Panc1 (cell line): Measurements from ENCODE around the gene PDLIM4. TPM values are rescaled to one million over a fixed set of nuclear protein-coding genes. Genes with fewer than 3 reads are reported as not detected.

Experiments used
- ATAC-seq: fragments of 200-7000 bp; cut with Tn5 transposase; 2 replicates; pipeline ENCODE4 v1.9.1; 2020; ENCODE audit warnings: mild to moderate bottlenecking, moderate library complexity
- BruUV-seq: library from RNA; stranded (reverse); fragments of 400-500 nt; replicated peaks from 2 replicates; lab custom pipeline; 2021; lab: Mats Ljungman, UMichigan
- CTCF ChIA-PET: fragments of 300-600 bp; sonication (Branson Sonifier 250); formaldehyde crosslinking; loops from one replicate; lab custom pipeline; 2022; ENCODE audit warnings: antibody characterized with exemption; lab: Charles Lee
- POLR2A ChIA-PET: fragments of 300-600 bp; sonication (Branson Sonifier 250); formaldehyde crosslinking; loops from one replicate; lab custom pipeline; 2022; ENCODE audit warnings: antibody characterized with exemption; lab: Charles Lee
- DNase-seq: peaks from one replicate; pipeline ENCODE4 v3.0.0-alpha.2; 2010; ENCODE audit warnings: low read depth, low spot score
- H3K27ac ChIP-seq: 2 replicates; pipeline ENCODE4 v1.5.1; 2011; ENCODE audit warnings: mild to moderate bottlenecking, low read length, inconsistent platforms
- H3K27me3 ChIP-seq: fragments of 200-500 bp; sonication (Bioruptor generic); 2 replicates; pipeline ENCODE4 v1.6.0; 2014; ENCODE audit warnings: low read length, inconsistent platforms; ENCODE audit not compliant: control insufficient read depth, insufficient read depth
- H3K36me3 ChIP-seq: fragments of 200-500 bp; sonication (Bioruptor generic); 2 replicates; pipeline ENCODE4 v1.5.1; 2014; ENCODE audit warnings: inconsistent platforms, mild to moderate bottlenecking, low read length, moderate library complexity; ENCODE audit not compliant: control insufficient read depth, insufficient read depth
- H3K4me1 ChIP-seq: 2 replicates; pipeline ENCODE4 v1.5.1; 2011; ENCODE audit warnings: inconsistent platforms, mild to moderate bottlenecking, low read length, moderate library complexity; ENCODE audit not compliant: control insufficient read depth, insufficient read depth
- H3K4me3 ChIP-seq, 2 experiments: 2 replicates each; pipeline ENCODE4 v1.5.1; 2011 to 2012; ENCODE audit warnings: low read depth in 2 of 2, low read length in 2 of 2, mild to moderate bottlenecking in 2 of 2, inconsistent platforms in 1 of 2, moderate library complexity in 1 of 2
- H3K9me3 ChIP-seq: fragments of 200-500 bp; sonication (Bioruptor generic); 2 replicates; pipeline ENCODE4 v1.5.1; 2014; ENCODE audit warnings: low read depth, mild to moderate bottlenecking, inconsistent platforms, low read length, moderate library complexity; ENCODE audit not compliant: control insufficient read depth, insufficient read depth
- CTCF ChIP-seq: fragments of 450-650 bp; IDR thresholded peaks from 2 replicates; pipeline ENCODE4 v1.5.1; 2017; ENCODE audit warnings: mild to moderate bottlenecking
- POLR2AphosphoS5 ChIP-seq: IDR thresholded peaks from 2 replicates; pipeline ENCODE4 v1.6.1; 2012; ENCODE audit warnings: mild to moderate bottlenecking, low read depth, low read length, moderate library complexity
- REST ChIP-seq, 2 experiments: IDR thresholded peaks; 2 replicates each; pipeline ENCODE4 v1.6.1; 2011 to 2012; ENCODE audit warnings: low read depth in 2 of 2, control low read depth in 1 of 2, low read length in 1 of 2, mild to moderate bottlenecking in 1 of 2, moderate library complexity in 1 of 2; ENCODE audit not compliant: insufficient read depth in 1 of 2
- TCF7L2 ChIP-seq: IDR thresholded peaks from 2 replicates; pipeline ENCODE4 v1.6.1; 2011; ENCODE audit warnings: mild to moderate bottlenecking, low read depth, low read length, inconsistent platforms
- in situ Hi-C: cut with HindIII; loops from 2 replicates; pipeline ENCODE4 v1.10.0; 2016; ENCODE audit warnings: low sequenced_read_pairs, low pct_unique_long_range_greater_than_20kb
- intact Hi-C: fragments of 100-400 bp; cut with micrococcal nuclease; formaldehyde crosslinking; loops from one replicate; pipeline ENCODE4 v1.10.0; 2022; ENCODE audit not compliant: unreplicated experiment
- microRNA-seq: library from miRNA; unstranded; fragments of <30 nt; microRNA quantifications from one replicate; pipeline ENCODE4 v1.1.0, GENCODE V29; 2020; ENCODE audit not compliant: unreplicated experiment
- total RNA-seq: library from RNA; stranded (reverse); gene quantifications from one replicate; pipeline ENCODE4 v1.2.1, GENCODE V29; 2021; ENCODE audit not compliant: unreplicated experiment

Gene PDLIM4
- total RNA-seq, 1 experiment from 2014 or later, result 9.9 TPM

GRCh38 chr5:132322266-132322665 is 64.8 kb downstream of the PDLIM4 start:
- ChIA-PET POLR2A (no interaction called here), CTCF (no interaction called here)
- intact Hi-C loops, result no loop called here
- no peaks in the 10 kb centered on the region for H3K27me3 ChIP-seq
- BruUV-seq, result no TSS peak
- no peaks in the 10 kb centered on the region for H3K9me3 ChIP-seq
- no peaks in the 10 kb centered on the region for H3K36me3 ChIP-seq
- ATAC-seq, result no peak
- no peak overlapping the region for H3K4me3 ChIP-seq
- no peak for DNase-seq
- TF ChIP-seq REST (IDR thresholded peaks at IDR 0.05; ENCODE audit: insufficient read depth in 1 of 2, low read depth in 2 of 2, low read length in 1 of 2) (no peak), TCF7L2 (no peak), CTCF (no peak), POLR2AphosphoS5 (no peak)
- no peaks in the 10 kb centered on the region for H3K4me1 ChIP-seq
- no peak overlapping the region for H3K27ac ChIP-seq
- in situ Hi-C loops, result no loop called here

Small RNAs within 50 kb of the gene (microRNA-seq; reads per million reads assigned to microRNA genes)
- not detected for gene MIR6830

Other genes starting within 250 kb of the PDLIM4 start
- 0.18 TPM for gene ACSL6, start 246.0 kb upstream of the PDLIM4 start, total RNA-seq
- not detected for gene IL3, start 197.0 kb upstream of the PDLIM4 start, total RNA-seq
- not detected for gene CSF2, start 183.9 kb upstream of the PDLIM4 start, total RNA-seq
- 25.1 TPM for gene P4HA2, start 29.8 kb upstream of the PDLIM4 start, total RNA-seq
- 1.5 TPM for gene SLC22A4, start 36.7 kb downstream of the PDLIM4 start, total RNA-seq
- 9.5 TPM for gene SLC22A5, start 112.0 kb downstream of the PDLIM4 start, total RNA-seq
- 48.9 TPM for gene IRF1, start 233.1 kb downstream of the PDLIM4 start, total RNA-seq